ENCODE results near the gene EFCAB6.

The EFCAB6 gene

GRCh38 chr22:43487311-43488030, 324.6 kb downstream of the EFCAB6 start:
- Histone ChIP-seq H3K27me3 (replicated peaks) (no peaks in the 10 kb centered on the region), H3K36me3 (replicated peaks) (no peaks in the 10 kb centered on the region), H3K27ac (no peak overlapping the region), H3K4me3 (ENCODE audit: low read depth, low read length) (no peak overlapping the region)
- in situ Hi-C loops (cut with HindIII; ENCODE audit: low pct_ligation_motif_present, low sequenced_read_pairs): no loop called here
- DNase-seq: no peak
- no peak for TF ChIP-seq CTCF (IDR thresholded peaks at IDR 0.05; ENCODE audit: low read depth, low read length, missing control alignments)

GRCh38 chr22:43485502-43486089, 326.5 kb downstream of the EFCAB6 start:
- in situ Hi-C loops (cut with HindIII; ENCODE audit: low pct_ligation_motif_present, low sequenced_read_pairs): no loop called here
- no peaks in the 10 kb centered on the region for H3K36me3 ChIP-seq (replicated peaks)
- H3K27me3 ChIP-seq (replicated peaks): no peaks in the 10 kb centered on the region
- TF ChIP-seq CTCF (IDR thresholded peaks at IDR 0.05; ENCODE audit: low read depth, low read length, missing control alignments): no peak
- no peak overlapping the region for H3K4me3 ChIP-seq (ENCODE audit: low read depth, low read length)
- no peak overlapping the region for H3K27ac ChIP-seq
- no peak for DNase-seq

GRCh38 chr22:43484227-43484626, 327.9 kb downstream of the EFCAB6 start:
- Histone ChIP-seq H3K27ac (no peak overlapping the region), H3K4me3 (ENCODE audit: low read depth, low read length) (no peak overlapping the region), H3K36me3 (replicated peaks) (no peaks in the 10 kb centered on the region), H3K27me3 (replicated peaks) (no peaks in the 10 kb centered on the region)
- no peak for DNase-seq
- in situ Hi-C loops (cut with HindIII; ENCODE audit: low pct_ligation_motif_present, low sequenced_read_pairs): no loop called here
- TF ChIP-seq CTCF (IDR thresholded peaks at IDR 0.05; ENCODE audit: low read depth, low read length, missing control alignments): no peak

- Histone ChIP-seq H3K36me3 (replicated peaks) (no peaks in the 10 kb centered on the region), H3K27ac (no peak overlapping the region), H3K27me3 (replicated peaks) (no peaks in the 10 kb centered on the region), H3K4me3 (ENCODE audit: low read depth, low read length) (no peak overlapping the region)
- no peak for TF ChIP-seq CTCF (IDR thresholded peaks at IDR 0.05; ENCODE audit: low read depth, low read length, missing control alignments)
- DNase-seq: no peak
- in situ Hi-C loops (cut with HindIII; ENCODE audit: low pct_ligation_motif_present, low sequenced_read_pairs): no loop called here
Observed at GRCh38 chr22:43483669-43484068, 328.4 kb downstream of the EFCAB6 start.

GRCh38 chr22:43483266-43483665, 328.8 kb downstream of the EFCAB6 start:
- Histone ChIP-seq H3K27ac (no peak overlapping the region), H3K4me3 (ENCODE audit: low read depth, low read length) (no peak overlapping the region), H3K36me3 (replicated peaks) (no peaks in the 10 kb centered on the region), H3K27me3 (replicated peaks) (no peaks in the 10 kb centered on the region)
- in situ Hi-C loops (cut with HindIII; ENCODE audit: low pct_ligation_motif_present, low sequenced_read_pairs): no loop called here
- no peak for DNase-seq
- no peak for TF ChIP-seq CTCF (IDR thresholded peaks at IDR 0.05; ENCODE audit: low read depth, low read length, missing control alignments)

- no peak for DNase-seq
- H3K36me3 ChIP-seq (replicated peaks): no peaks in the 10 kb centered on the region
- in situ Hi-C loops (cut with HindIII; ENCODE audit: low pct_ligation_motif_present, low sequenced_read_pairs): no loop called here
- no peaks in the 10 kb centered on the region for H3K27me3 ChIP-seq (replicated peaks)
- no peak overlapping the region for H3K4me3 ChIP-seq (ENCODE audit: low read depth, low read length)
- no peak for TF ChIP-seq CTCF (IDR thresholded peaks at IDR 0.05; ENCODE audit: low read depth, low read length, missing control alignments)
- H3K27ac ChIP-seq: no peak overlapping the region
Observed at GRCh38 chr22:43482318-43482625, 329.8 kb downstream of the EFCAB6 start.
